ENCODE results near the gene STC2. TPM values are rescaled to one million over a fixed set of nuclear protein-coding genes. Genes with fewer than 3 reads are reported as not detected.

Gene STC2
- total RNA-seq, 1 experiment from 2014 or later: 99.9 TPM

- POLR2A ChIA-PET (ENCODE audit: unreplicated experiment): no interaction called here
These were observed 21.5 kb downstream of the STC2 start for GRCh38 chr5:173306695-173307094.

DNA sequence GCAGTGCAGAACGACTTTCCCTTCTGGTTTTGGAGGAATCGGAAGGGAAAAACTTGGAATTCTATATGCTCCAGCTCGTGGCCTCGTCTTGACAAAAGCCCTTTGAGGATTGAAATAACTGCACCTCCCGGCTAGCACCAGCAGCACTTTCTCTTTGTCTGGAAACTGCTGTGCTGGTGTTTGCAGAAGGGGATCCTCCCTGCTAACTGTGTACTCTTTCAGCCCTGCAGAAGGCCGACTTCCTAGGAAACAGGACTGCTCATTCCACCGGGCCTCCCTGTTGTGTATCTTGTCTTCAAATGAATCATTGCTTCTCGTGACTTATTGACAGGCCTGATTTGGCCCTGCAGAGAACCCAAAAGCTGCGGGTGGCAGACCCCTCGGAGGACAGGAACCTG lies 23.6 kb downstream of the STC2 start:
- DNase-seq (peak; percentile 28), ATAC-seq (no peak)
- no peaks in the 10 kb centered on the region for H3K9me3 ChIP-seq (ENCODE audit: low read length)
- no peaks in the 10 kb centered on the region for H3K27me3 ChIP-seq (ENCODE audit: low read length)
- intact Hi-C loops (cut with micrococcal nuclease): no loop called here
- no peaks in the 10 kb centered on the region for H3K9me2 ChIP-seq (replicated peaks; ENCODE audit: low read length)
- no TSS peak for BruUV-seq (replicated peaks)
- H3K9ac ChIP-seq (ENCODE audit: low read length): no peak overlapping the region
- 0 out of 2 replicates have a peak overlapping the region, but pooled peaks have one; percentile 13 for H3K4me3 ChIP-seq (ENCODE audit: low read length)
- H3F3A ChIP-seq (ENCODE audit: low read length, unreplicated experiment): no peaks in the 10 kb centered on the region
- no peak overlapping the region for H2AFZ ChIP-seq (ENCODE audit: low read length)
- H3K79me2 ChIP-seq (ENCODE audit: low read length): no peaks in the 10 kb centered on the region
- no peaks in the 10 kb centered on the region for H4K20me1 ChIP-seq (ENCODE audit: low read length)
- ChIA-PET CTCF (no interaction called here), POLR2A (ENCODE audit: unreplicated experiment) (no interaction called here)
- H3K27ac ChIP-seq (ENCODE audit: low read length): peak overlapping the region; percentile 71; the same call in 1 of the 2 replicates
- TF ChIP-seq CTCF (conservative IDR thresholded peaks at IDR 0.05; ENCODE audit: low read depth, low read length) (no peak), EZH2 (IDR thresholded peaks at IDR 0.05; ENCODE audit: low read length, unreplicated experiment) (no peak)
- H3K4me2 ChIP-seq (ENCODE audit: low read length): peak overlapping the region; percentile 73
- peaks cover 37% of the 10 kb centered on the region for H3K4me1 ChIP-seq (ENCODE audit: insufficient read depth, low read length)
- no peaks in the 10 kb centered on the region for H3K36me3 ChIP-seq (ENCODE audit: low read depth, low read length)

More at GRCh38 chr5:173306695-173307094, 21.5 kb downstream of the STC2 start:
- H3K36me3 ChIP-seq (ENCODE audit: low read depth, low read length): no peaks in the 10 kb centered on the region
- ATAC-seq: no peak
- no peaks in the 10 kb centered on the region for H3F3A ChIP-seq (ENCODE audit: low read length, unreplicated experiment)
- H3K4me1 ChIP-seq (ENCODE audit: insufficient read depth, low read length): peaks cover 34% of the 10 kb centered on the region
- no peak overlapping the region for H3K4me2 ChIP-seq (ENCODE audit: low read length)
- TF ChIP-seq EZH2 (IDR thresholded peaks at IDR 0.05; ENCODE audit: low read length, unreplicated experiment): no peak
- TF ChIP-seq EZH2phosphoT487 (IDR thresholded peaks at IDR 0.05; ENCODE audit: borderline replicate concordance, low read length): no peak
- TF ChIP-seq CTCF (conservative IDR thresholded peaks at IDR 0.05; ENCODE audit: low read depth, low read length): no peak
- BruUV-seq (replicated peaks): no TSS peak
- H3K27ac ChIP-seq (ENCODE audit: low read length): no peak overlapping the region
- H3K27me3 ChIP-seq (ENCODE audit: low read length): no peaks in the 10 kb centered on the region
- no peaks in the 10 kb centered on the region for H3K9me3 ChIP-seq (ENCODE audit: low read length)
- H3K4me3 ChIP-seq (ENCODE audit: low read length): no peak overlapping the region
- CTCF ChIA-PET: no interaction called here
- no peaks in the 10 kb centered on the region for H3K9me2 ChIP-seq (replicated peaks; ENCODE audit: low read length)
- no peaks in the 10 kb centered on the region for H3K79me2 ChIP-seq (ENCODE audit: low read length)
- no peak for DNase-seq
- no peak overlapping the region for H3K9ac ChIP-seq (ENCODE audit: low read length)
- H4K20me1 ChIP-seq (ENCODE audit: low read length): no peaks in the 10 kb centered on the region
- intact Hi-C loops (cut with micrococcal nuclease): no loop called here
- no peak overlapping the region for H2AFZ ChIP-seq (ENCODE audit: low read length)

GRCh38 chr5:173303878-173304590 lies 24.2 kb downstream of the STC2 start:
- no peaks in the 10 kb centered on the region for H3K9me2 ChIP-seq (replicated peaks; ENCODE audit: low read length)
- ChIA-PET POLR2A (ENCODE audit: unreplicated experiment) (no interaction called here), CTCF (no interaction called here)
- intact Hi-C loops (cut with micrococcal nuclease): no loop called here
- peaks cover 37% of the 10 kb centered on the region for H3K4me1 ChIP-seq (ENCODE audit: insufficient read depth, low read length)
- no TSS peak for BruUV-seq (replicated peaks)
- H2AFZ ChIP-seq (ENCODE audit: low read length): no peak overlapping the region
- no peaks in the 10 kb centered on the region for H3K27me3 ChIP-seq (ENCODE audit: low read length)
- no peak for TF ChIP-seq CTCF (conservative IDR thresholded peaks at IDR 0.05; ENCODE audit: low read depth, low read length)
- TF ChIP-seq EZH2 (IDR thresholded peaks at IDR 0.05; ENCODE audit: low read length, unreplicated experiment): no peak
- TF ChIP-seq EZH2phosphoT487 (IDR thresholded peaks at IDR 0.05; ENCODE audit: borderline replicate concordance, low read length): no peak
- no peaks in the 10 kb centered on the region for H3K79me2 ChIP-seq (ENCODE audit: low read length)
- H3K36me3 ChIP-seq (ENCODE audit: low read depth, low read length): no peaks in the 10 kb centered on the region
- H3K4me3 ChIP-seq (ENCODE audit: low read length): peak overlapping the region; percentile 13; the same call in 1 of the 2 replicates
- no peaks in the 10 kb centered on the region for H3K9me3 ChIP-seq (ENCODE audit: low read length)
- H3K27ac ChIP-seq (ENCODE audit: low read length): peak overlapping the region; percentile 71
- peak overlapping the region; percentile 73 for H3K4me2 ChIP-seq (ENCODE audit: low read length)
- H3K9ac ChIP-seq (ENCODE audit: low read length): no peak overlapping the region
- ATAC-seq: peak; percentile 29
- H3F3A ChIP-seq (ENCODE audit: low read length, unreplicated experiment): no peaks in the 10 kb centered on the region
- peak; percentile 83 for DNase-seq
- no peaks in the 10 kb centered on the region for H4K20me1 ChIP-seq (ENCODE audit: low read length)

Measured in PC-3 (cell line).